Raji (cell line): ENCODE results near the gene ZMYND10.

ENCODE experiments used
- POLR2A ChIP-seq: IDR thresholded peaks from 2 replicates; pipeline ENCODE4 v1.6.1; 2011; ENCODE audit warnings: low read depth, low read length, control low read depth; ENCODE audit not compliant: insufficient read depth

ZMYND10 gene

DNA sequence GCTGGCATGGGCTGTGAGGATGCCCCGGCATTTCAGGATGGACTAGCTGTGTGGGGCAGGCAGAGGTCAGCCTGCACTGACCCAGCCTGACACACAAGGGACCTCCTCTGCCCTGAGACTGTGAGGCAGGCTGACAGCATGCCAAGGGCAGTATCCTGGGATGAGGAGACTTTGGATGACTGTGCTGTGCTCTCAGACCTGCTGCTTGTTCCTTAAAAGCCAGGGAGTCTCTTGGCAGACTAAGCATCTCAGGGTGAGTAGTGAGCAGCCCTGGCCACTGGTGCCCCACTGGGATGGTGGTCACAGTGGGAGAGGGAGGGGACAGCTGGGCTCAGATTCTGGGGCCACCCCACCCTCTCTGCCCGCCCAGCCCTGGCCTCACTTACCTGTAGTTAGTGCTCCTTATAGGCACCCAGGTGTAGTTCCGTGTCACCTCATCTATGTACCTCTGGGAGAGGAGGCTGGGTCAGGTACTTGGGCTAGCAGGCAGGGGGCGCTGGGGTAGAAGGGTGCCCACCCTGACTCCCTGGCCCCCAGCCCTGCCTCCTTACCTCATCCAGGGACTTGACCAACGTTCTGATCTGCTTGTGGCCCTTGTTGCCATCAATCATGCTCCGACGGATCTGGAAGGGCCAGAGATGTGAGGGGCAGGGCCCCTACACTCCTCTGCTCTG lies 29.9 kb upstream of the ZMYND10 start:
- TF ChIP-seq POLR2A, result no peak

GRCh38 chr3:50374363-50375257 lies 29.1 kb upstream of the ZMYND10 start:
- TF ChIP-seq POLR2A, result no peak

DNA sequence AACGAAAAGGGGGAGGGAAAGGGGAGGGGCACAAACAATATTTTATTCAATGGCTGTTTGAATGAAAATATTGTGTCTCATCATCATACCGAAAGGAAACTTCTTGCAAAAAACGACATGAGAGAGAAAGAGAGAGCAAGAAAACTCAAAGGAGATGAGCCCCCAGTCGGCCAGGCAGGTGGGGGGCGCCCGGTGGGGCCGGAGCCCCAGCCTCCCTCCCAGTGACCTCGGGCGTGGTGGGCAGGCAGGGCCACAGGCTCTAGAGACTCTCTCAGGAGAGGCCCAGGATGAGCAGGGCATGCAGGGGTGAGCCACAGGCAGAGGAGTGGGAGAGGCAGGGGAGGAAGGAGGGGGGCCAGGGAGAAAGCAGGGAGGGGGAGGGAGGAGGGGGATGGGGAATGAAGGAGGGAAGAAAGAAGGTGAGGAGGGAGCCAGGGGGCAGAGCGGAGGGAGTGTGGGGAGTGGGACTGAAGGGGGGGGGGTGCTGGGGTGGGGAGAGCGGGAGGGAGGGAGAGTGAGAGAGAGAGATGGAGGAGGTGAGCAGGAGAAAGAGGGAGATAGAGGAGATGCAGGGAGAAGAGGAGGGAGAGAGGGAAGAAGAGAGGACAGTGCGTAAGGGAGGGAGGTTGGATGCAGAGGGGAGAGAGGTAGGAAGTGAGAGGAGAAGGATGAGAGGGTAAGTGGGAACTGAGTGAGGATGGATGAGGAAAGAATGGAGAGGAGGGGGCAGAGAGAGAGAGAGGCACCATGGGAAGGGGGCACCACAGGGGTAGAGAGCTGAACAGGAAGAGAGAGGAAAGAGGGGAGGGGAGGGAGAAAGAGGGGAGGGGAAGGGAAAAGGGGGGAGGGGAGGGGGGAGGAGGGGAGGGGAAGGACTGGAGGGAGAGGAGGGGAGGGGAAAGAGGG lies 27.9 kb upstream of the ZMYND10 start:
- no peak for TF ChIP-seq POLR2A

DNA sequence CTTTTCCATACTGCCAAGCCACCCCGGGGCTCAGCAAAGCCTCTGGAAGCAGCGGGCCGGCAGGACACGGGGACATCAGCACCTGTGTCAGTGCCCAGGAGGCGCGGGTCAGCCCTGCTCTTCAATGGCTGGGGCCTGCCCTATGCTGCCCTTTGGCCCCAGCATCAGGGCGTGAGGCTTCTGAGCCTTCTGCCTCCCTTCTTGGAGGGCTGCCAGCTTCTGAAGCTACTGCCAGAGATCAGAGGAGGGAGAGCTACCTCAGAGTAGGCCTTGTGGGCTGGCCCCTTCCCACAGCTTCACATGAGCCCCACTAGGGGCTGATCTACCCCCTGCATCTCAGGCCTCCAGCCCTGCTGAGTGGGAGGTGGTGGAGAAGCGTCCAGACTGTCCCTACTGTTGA lies 26.8 kb upstream of the ZMYND10 start:
- no peak for TF ChIP-seq POLR2A

- no peak for TF ChIP-seq POLR2A
These were observed 25.7 kb upstream of the ZMYND10 start for GRCh38 chr3:50371133-50371685.

DNA sequence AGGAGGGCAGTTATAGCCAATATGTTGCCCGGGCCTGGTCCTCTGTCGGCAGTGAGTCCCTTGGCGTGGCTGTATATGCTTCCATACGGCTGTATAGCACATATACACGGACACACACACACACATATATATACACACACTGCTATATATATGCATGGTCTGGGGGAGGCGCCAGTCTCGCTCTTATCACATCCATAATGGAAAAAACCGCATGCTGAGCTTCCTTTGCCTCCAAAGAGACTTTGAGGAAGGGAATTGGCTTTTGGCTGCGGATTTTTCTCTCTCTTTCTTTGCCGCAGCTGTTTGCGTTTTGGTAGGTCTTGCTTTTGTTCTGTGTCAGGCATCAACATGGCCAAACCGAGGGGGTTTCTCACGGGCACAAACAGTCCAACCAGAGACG lies 25.1 kb upstream of the ZMYND10 start:
- no peak for TF ChIP-seq POLR2A

GRCh38 chr3:50369012-50369670 lies 23.6 kb upstream of the ZMYND10 start:
- TF ChIP-seq POLR2A, result no peak

- no peak for TF ChIP-seq POLR2A
These were observed 20.3 kb upstream of the ZMYND10 start for GRCh38 chr3:50365842-50366220.

DNA sequence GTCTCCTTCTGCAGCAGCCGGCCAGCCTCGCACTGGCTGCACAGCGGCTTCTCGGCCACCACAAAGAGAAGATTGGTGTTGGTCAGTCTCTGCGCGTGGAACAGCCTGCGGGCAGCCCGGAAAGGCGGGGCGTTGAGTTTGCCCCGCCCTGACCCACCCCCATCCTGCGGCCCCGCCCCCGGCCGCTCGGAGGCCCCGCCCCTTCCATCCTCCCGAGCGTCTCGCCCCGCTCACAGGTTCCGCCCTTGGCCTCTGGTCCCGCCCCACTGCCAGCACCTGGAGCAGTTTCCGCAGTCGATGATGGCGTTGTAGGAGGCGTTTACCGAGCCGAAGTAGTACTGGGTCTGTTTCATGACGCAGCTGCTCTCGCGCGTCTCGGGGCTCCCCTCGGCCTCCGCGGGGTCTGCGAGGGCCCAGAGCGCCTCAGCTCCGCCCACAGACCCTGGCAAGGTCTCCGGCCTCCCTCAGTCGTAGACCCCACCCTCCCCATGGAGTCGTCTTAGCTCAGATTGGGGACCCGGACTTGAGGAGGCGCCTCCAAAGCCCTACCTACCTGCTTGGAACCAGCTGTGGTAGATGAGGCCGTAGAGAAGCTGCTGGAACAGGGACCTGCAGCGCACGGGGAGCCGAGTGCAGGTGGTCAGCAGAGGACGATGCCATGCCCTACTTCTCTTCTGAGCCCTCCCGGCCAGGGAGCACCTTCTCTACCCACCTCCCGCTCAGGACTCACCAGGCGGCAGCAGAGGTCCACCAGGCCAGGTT lies 19.7 kb upstream of the ZMYND10 start:
- no peak for TF ChIP-seq POLR2A

- no peak for TF ChIP-seq POLR2A
These were observed 19.1 kb upstream of the ZMYND10 start for GRCh38 chr3:50364573-50365079.

DNA sequence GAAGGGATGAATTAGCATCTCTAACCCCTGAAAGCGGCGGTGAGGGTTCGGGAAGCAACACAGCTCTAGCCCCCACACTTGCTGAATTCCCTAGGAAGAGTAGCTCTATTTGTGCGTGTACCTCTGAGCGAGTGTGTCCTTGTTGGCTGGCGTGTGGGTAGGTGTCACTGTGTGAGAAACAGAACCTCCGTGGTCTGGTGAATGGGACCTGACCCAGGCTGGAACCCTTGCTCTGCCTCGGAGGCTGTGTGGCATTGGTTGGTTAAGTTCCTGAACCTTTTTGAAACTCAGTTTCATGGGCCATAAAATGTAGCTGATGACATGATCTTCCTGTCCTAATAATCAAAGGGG lies 14.2 kb upstream of the ZMYND10 start:
- no peak for TF ChIP-seq POLR2A

GRCh38 chr3:50358911-50359759 lies 13.6 kb upstream of the ZMYND10 start, which contains the start of gene TMEM115:
TSS of gene TMEM115 (minus strand) at chr3:50359521. CDS start at chr3:50359063, 458 bp downstream.
- TF ChIP-seq POLR2A, result peak; percentile 84

GRCh38 chr3:50358355-50358910 lies 12.9 kb upstream of the ZMYND10 start:
- TF ChIP-seq POLR2A, result no peak

- no peak for TF ChIP-seq POLR2A
These were observed 11.9 kb upstream of the ZMYND10 start for GRCh38 chr3:50357481-50357880.
